PFSK-1 (cell line): ENCODE measurements around the gene PSMD10.

Experiments used
- FOXP2 ChIP-seq: optimal IDR thresholded peaks from 2 replicates; pipeline ENCODE3; 2011; ENCODE audit warnings: borderline replicate concordance, control low read depth, inconsistent platforms; ENCODE audit not compliant: insufficient read depth; ENCODE audit errors: extremely low read length, extremely low read depth
- POLR2AphosphoS5 ChIP-seq: IDR thresholded peaks from 2 replicates; pipeline ENCODE4 v1.6.1; 2012; ENCODE audit warnings: low read depth, mild to moderate bottlenecking, control low read depth, low read length, moderate library complexity
- REST ChIP-seq, 2 experiments: IDR thresholded peaks; 2 replicates each; pipeline versions ENCODE4 v1.6.1 to v1.8.0; 2011 to 2012; ENCODE audit warnings: low read depth in 2 of 2, low read length in 2 of 2, control low read depth in 1 of 2, inconsistent platforms in 1 of 2, mild to moderate bottlenecking in 1 of 2, moderate library complexity in 1 of 2; ENCODE audit not compliant: insufficient read depth in 1 of 2
- SIN3A ChIP-seq: IDR thresholded peaks from 2 replicates; pipeline ENCODE4 v1.6.1; 2012; ENCODE audit warnings: mild to moderate bottlenecking, low read length, moderate library complexity, borderline replicate concordance; ENCODE audit not compliant: insufficient read depth
- TAF1 ChIP-seq: IDR thresholded peaks from 2 replicates; pipeline ENCODE4 v1.6.1; 2012; ENCODE audit warnings: low read length, control low read depth, borderline replicate concordance; ENCODE audit not compliant: insufficient read depth

GRCh38 chrX:108090491-108091263 lies 665 bp downstream of the PSMD10 start:
- TF ChIP-seq FOXP2, result no peak
- TF ChIP-seq SIN3A, result no peak
- no peak for TF ChIP-seq POLR2AphosphoS5
- TF ChIP-seq REST (IDR thresholded peaks at IDR 0.05; ENCODE audit: insufficient read depth in 1 of 2, low read depth in 2 of 2, low read length in 2 of 2), result no peak
- no peak for TF ChIP-seq TAF1
